Left ventricle myocardium superior (tissue), 1 donor: ENCODE data around the gene CUEDC1. TPM values are rescaled to one million over a fixed set of nuclear protein-coding genes. Genes with fewer than 3 reads are reported as not detected.
A peak's percentile ranks its signal among the peaks of the same experiment; 100 is the strongest.
"Not testable (repeated sequence)": the region's sequence is repeated elsewhere in the genome, so short reads cannot be mapped to it uniquely, and the experiment has no call there.

Source experiments
- ATAC-seq: fragments of 200-7000 bp; cut with Tn5 transposase; one replicate; pipeline ENCODE4 v1.9.1; 2020; ENCODE audit warnings: mild to moderate bottlenecking, moderate library complexity
- DNase-seq: peaks from one replicate; pipeline ENCODE4 v3.0.0-alpha.2; 2020
- intact Hi-C: fragments of 100-400 bp; cut with micrococcal nuclease; formaldehyde crosslinking; loops from one replicate; pipeline ENCODE4 v1.11.0; 2022
- total RNA-seq: library from RNA; stranded (reverse); fragmentation: NEBNext Ultra II Directional; extraction: Animal tissue kit (Norgen Biotek cat#: 25700); gene quantifications from one replicate; pipeline ENCODE4 v1.2.1, GENCODE V29; 2021
- donor health status: DM: no; HTN: yes; CAD: no; lungs with severe emphysema.

The CUEDC1 gene
- total RNA-seq, 1 donor from 2014 or later = 55.0 TPM

DNA sequence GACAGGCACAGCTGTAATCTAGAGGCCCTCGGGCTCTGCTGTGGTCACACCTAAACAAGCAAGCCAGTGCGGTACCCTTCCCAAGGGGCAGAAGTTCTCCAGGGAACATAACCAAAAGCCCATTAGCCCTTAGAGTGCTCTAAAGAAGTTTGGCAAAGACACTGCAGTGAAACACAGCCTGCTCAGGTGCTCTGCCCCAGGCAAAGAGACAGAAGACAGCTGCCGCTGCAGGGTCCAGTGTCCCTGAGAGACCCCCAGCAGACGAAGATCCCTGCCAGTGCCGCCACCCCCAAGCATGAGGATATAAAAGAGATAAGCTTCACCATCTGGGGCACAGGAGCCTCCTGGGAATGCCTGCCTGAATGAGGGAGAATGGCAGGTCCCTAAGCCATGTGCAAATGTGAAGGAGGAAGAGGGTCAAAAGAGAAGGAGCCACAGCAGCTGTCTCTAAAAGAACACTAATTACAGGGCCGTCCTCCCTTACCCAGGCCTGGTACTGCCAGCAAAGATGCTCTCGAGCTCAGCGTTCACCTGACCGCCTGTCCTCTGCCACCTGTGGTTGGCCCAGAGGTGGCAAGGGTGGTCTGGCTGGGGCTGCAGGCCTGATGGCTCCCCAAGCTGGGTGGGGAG, 29.7 kb downstream of the CUEDC1 start:
- ATAC-seq (no peak), DNase-seq (peak; percentile 25)
- intact Hi-C loops = no loop called here

DNA sequence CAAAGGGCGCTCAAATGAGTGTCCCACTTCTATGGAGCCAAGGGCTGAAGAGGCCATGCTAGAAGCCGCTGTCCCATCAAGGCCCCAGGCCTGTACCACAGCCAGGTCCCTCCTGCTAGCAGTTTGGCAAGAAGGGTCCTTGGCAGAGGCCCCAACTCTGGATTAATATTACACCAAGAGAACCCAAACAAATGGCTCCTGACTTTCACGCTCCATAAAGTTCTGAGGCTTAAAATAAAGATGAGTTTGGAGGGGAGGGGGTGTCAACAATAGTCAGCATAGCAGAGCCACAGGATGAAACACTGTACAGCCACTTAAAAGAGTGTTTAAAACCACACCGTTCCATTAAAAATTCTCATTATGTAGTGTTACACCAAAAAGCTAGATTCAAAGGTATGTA, 30.5 kb downstream of the CUEDC1 start:
- ATAC-seq = peak; percentile 46
- intact Hi-C loops = no loop called here
- peak; percentile 59 for DNase-seq

GRCh38 chr17:57923182-57923872, 31.9 kb downstream of the CUEDC1 start:
- intact Hi-C loops = no loop called here
- DNase-seq (peak; percentile 2), ATAC-seq (no peak)

DNA sequence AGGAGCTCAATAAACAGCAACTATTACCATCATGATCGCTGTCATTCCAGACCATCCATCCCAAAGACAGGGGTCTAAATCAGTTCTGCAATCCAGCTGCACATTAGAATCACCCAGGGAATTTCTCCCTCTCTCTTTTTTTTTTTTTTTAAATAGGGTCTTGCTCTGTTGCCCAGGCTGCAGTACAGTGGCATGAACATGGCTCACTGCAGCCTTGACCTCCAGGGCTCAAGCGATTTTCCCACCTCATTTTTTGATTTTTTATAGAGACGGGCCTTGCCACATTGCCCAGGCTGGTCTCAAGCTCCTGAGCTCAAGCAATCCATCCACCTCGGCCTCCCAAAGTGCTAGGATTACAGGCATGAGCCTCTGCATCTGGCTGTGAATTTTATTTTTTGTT, 32.5 kb downstream of the CUEDC1 start:
- intact Hi-C loops, ATAC-seq: not testable (repeated sequence)

DNA sequence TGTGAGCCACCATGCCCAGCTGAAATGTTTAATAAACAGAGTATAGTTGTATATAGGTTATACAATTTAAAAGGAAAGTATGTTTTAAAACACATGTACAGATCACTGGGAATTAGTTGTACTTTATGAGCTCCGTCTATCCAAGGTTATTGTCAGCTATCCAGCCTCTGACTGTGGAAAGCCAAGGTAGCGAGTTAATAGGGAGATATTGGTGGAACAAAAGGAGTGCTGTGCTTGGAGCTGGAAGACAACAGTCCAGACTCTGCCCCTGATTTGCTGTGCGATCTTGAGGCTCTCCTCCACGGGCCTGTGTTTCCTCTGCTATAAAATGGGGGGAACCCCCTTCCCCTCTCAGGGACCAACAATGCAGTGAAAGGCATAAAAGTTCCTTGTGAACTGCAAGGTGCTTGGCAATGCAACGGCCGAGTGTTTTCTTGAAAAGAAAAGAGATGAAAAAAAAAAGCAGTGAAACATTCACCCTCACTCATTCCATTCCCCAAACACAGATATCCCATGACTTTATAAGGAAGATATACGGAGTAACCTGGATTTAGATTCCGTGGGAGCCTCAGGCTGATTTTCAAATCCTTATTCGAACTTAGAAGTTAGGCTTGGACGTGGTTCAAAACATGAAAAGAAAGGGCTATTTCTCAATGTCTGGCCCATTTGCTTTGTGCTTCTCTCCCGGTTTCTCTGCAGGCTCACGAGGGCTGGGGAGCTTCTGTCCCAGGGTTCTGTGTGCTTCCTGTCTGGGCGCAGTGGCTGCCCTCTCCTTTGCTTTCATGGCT, 34.1 kb downstream of the CUEDC1 start:
- intact Hi-C loops = no loop called here
- ATAC-seq = peak; percentile 40
- peak; percentile 57 for DNase-seq

More for the DNA sequence above, 32.5 kb downstream of the CUEDC1 start:
- DNase-seq = peak; percentile 5

GRCh38 chr17:57919918-57920317, 35.3 kb downstream of the CUEDC1 start:
- ATAC-seq (no peak), DNase-seq (no peak)
- intact Hi-C loops = no loop called here

GRCh38 chr17:57918017-57918895, 37.0 kb downstream of the CUEDC1 start:
- intact Hi-C loops = no loop called here
- no peak for DNase-seq
- no peak for ATAC-seq

GRCh38 chr17:57916925-57917858, 38.0 kb downstream of the CUEDC1 start:
- intact Hi-C loops = no loop called here
- DNase-seq (peak; percentile 73), ATAC-seq (peak; percentile 77)

- DNase-seq = peak; percentile 48
- no peak for ATAC-seq
- intact Hi-C loops = no loop called here
Measured at GRCh38 chr17:57915985-57916757, 39.0 kb downstream of the CUEDC1 start.

GRCh38 chr17:57915544-57915943, 39.7 kb downstream of the CUEDC1 start:
- DNase-seq = peak; percentile 56
- intact Hi-C loops = no loop called here
- ATAC-seq = peak; percentile 5

DNA sequence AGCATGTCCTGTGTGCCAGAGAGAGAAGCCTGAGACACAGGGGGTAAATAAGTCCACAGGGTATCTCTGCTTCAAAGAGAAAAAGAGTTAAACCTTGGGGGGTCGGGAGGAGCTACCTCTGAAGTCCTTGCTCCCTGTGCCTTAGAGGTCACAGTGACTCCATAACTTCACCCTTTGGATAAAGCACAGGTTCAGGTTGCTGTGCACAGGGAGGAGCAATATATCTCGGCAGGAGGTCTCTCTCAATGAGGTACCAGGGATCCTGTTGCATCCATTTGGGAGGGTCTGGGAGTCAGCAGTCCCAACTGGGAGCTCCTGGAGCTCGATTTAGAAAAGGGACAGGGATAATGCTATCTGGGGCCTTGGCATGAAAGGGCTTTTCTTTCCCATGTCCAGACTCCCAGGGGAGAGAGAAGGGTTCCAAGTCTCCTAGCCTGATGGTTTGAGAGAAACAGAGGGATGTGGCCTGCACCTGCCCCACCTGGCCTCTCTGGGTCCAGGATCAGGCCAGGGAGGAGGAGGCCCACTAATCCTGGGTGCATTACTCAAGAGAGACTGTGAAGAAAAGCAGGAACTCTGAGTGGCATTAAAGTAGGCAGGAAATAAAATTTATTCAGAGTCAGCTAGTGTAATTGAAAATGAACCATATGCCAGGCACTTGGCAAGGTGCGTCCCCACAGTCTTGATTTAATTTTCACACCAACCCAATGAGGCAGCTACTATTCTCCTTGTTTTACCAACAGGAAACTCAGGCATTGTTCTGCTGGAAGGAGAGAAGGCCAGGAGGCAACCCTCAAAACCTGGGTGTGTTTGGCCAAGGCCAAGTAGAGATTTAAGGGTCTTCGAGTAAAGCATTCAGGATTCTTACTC, 40.7 kb downstream of the CUEDC1 start:
- no peak for DNase-seq
- ATAC-seq = no peak
- intact Hi-C loops = no loop called here

DNA sequence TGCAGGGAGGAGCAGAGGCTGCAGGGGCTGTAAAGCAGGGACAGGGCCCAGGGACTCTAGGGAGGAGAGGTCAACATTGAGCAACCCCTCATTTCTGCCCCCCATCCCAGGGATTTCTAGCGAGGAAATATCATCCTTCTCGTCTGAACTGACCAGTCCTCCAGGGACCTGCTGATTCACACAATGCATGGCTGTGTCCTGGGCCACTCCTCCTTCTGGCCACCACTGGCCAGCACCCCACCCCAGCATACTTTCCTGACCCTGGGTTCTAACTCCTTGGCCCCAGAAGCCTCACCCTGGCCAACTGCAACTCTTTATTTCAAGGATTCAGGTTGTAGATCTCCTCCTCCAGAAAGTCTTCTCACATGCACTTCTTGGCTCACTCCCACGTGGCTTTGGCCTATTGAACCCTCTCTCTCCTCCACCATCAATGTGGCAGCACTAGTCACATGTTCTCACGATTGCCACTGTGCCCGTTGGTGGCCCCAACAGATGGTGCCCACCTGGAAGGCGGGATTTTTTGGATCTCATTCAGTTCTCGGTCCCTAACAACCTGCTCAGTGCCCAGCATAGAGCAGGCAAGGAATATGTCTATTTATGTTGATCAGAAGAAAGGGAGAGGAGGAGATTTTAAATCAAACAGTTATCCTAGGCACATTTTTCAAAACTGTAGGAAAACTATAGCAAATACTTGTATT, 41.5 kb downstream of the CUEDC1 start:
- no peak for DNase-seq
- ATAC-seq = peak; percentile 5
- intact Hi-C loops = no loop called here

- intact Hi-C loops = no loop called here
- ATAC-seq (peak; percentile 89), DNase-seq (peak; percentile 95)
Measured at GRCh38 chr17:57911834-57912673, 43.2 kb downstream of the CUEDC1 start.

- intact Hi-C loops = no loop called here
- ATAC-seq (no peak), DNase-seq (peak; percentile 11)
Measured at GRCh38 chr17:57910462-57911420, 44.5 kb downstream of the CUEDC1 start.
